Tibial artery (tissue), 4 donors: ENCODE results near the gene GEMIN5.

ENCODE experiments used
- DNase-seq, 2 donors: peaks; one replicate each; pipeline ENCODE4 v3.0.0-alpha.2; 2019
- H3K27ac ChIP-seq, 2 donors: fragments of 200-600 bp; sonication (generic) in 1 of 2; 1 replicate in 1 of 2; 2 replicates in 1 of 2; pipeline ENCODE4 v1.5.1; 2018 to 2019; ENCODE audit warnings: mild to moderate bottlenecking in 1 of 2
- H3K27me3 ChIP-seq, 2 donors: fragments of 200-600 bp; sonication (generic) in 1 of 2; one replicate each; pipeline versions ENCODE4 v1.5.1 to v1.6.0; 2016 to 2019
- H3K36me3 ChIP-seq, 3 donors: fragments of 200-600 bp; sonication (generic) in 2 of 3; one replicate each; pipeline ENCODE4 v1.5.1; 2016 to 2019; ENCODE audit warnings: mild to moderate bottlenecking in 2 of 3
- H3K4me1 ChIP-seq, 4 donors: fragments of 200-600 bp; sonication (generic) in 2 of 4; 1 replicate in 3 of 4; 2 replicates in 1 of 4; pipeline ENCODE4 v1.5.1; 2016 to 2019
- H3K4me3 ChIP-seq, 2 donors: fragments of 200-600 bp; sonication (generic) in 1 of 2; 1 replicate in 1 of 2; 2 replicates in 1 of 2; pipeline ENCODE4 v1.5.1; 2018 to 2019; ENCODE audit warnings: mild to moderate bottlenecking in 2 of 2
- H3K9me3 ChIP-seq, 3 donors: fragments of 200-600 bp; sonication (generic) in 1 of 3; one replicate each; pipeline ENCODE4 v1.5.1; 2016 to 2019
- CTCF ChIP-seq, 2 experiments: fragments of 200-600 bp in 1 of 2; fragments of 450-650 bp in 1 of 2; IDR thresholded peaks; one replicate each; pipeline ENCODE4 v1.5.1; 2017 to 2019; ENCODE audit warnings: antibody characterized with exemption in 2 of 2, mild to moderate bottlenecking in 1 of 2, moderate library complexity in 1 of 2
- intact Hi-C: fragments of 100-400 bp; cut with DNase I; formaldehyde crosslinking; loops from one replicate; pipeline ENCODE4 v1.15.0; 2023; ENCODE audit warnings: low total_unique reads

Gene GEMIN5

GRCh38 chr5:154966874-154967273, 28.9 kb upstream of the GEMIN5 start:
- H3K27me3 ChIP-seq, result no peaks in the 10 kb centered on the region
- TF ChIP-seq CTCF (IDR thresholded peaks at IDR 0.05), result no peak
- no peaks in the 10 kb centered on the region for H3K9me3 ChIP-seq
- intact Hi-C loops, result no loop called here
- DNase-seq, result no peak
- no peak overlapping the region for H3K27ac ChIP-seq
- peaks cover 10 to 55% (median 32%) of the 10 kb centered on the region in 3 donors for H3K36me3 ChIP-seq
- no peak overlapping the region for H3K4me3 ChIP-seq
- no peaks in the 10 kb centered on the region for H3K4me1 ChIP-seq

DNA sequence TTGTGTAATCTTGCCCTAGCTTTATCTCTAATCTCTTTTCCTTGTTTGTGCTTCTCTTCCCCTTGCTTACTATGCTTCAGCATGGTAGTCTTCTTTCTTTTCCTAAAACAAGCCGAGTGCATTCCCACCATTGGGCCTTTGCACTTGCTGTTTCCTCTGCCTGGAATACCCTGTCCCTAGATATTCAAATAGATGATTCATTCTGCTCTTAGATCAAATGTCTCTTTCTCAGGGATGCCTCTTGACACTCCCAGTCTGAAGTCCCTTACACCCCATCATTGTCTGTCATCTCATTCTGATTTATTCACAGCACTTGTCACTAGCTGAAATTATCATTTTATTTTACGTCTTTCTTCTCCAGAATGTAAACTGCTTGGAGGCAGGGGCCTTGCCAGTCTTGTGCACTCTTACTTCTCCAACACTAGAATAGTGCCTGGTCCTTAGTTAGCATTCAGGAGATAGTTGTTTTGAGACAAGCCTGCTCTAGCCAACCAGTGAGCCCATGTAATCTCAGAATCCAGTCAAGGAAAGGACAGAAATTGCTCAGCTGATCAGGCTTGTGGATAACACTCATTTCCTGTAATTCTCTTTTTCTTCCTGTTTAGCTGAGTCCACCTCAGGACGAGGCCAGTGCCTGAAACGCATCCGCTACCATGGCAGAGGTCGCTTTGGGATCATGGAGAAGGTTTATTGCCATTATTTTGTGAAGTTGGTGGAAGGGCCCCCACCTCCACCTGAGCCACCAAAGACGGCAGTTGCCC, 28.2 kb upstream of the GEMIN5 start:
- Histone ChIP-seq H3K9me3 (no peaks in the 10 kb centered on the region), H3K4me3 (no peak overlapping the region), H3K4me1 (no peaks in the 10 kb centered on the region), H3K27me3 (no peaks in the 10 kb centered on the region), H3K27ac (no peak overlapping the region), H3K36me3 (peaks cover 16 to 62% (median 36%) of the 10 kb centered on the region in 3 donors)
- no peak for DNase-seq
- intact Hi-C loops, result no loop called here
- TF ChIP-seq CTCF (IDR thresholded peaks at IDR 0.05), result no peak

DNA sequence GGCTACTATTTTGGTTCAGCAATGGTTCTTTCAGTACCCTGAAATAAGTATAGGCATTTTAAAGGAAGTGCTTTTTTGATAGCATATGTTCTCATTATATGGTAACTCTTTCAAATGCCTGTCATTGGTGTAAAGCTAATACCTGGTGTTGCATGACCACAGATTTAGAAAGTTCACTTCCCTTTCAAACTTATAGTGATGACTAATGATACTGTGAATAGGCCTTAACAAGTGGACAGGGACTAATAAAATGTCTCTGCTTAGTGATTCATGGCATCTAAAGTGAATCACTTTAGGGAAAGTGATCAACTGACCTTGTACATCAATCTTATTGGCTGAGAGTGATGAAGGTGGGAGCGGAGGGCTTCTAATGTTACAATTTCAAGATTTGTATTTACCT, 24.5 kb upstream of the GEMIN5 start:
- intact Hi-C loops, result no loop called here
- Histone ChIP-seq H3K9me3 (no peaks in the 10 kb centered on the region), H3K4me1 (no peaks in the 10 kb centered on the region), H3K4me3 (no peak overlapping the region), H3K27ac (no peak overlapping the region), H3K36me3 (peaks cover 47 to 74% (median 53%) of the 10 kb centered on the region in 3 donors), H3K27me3 (no peaks in the 10 kb centered on the region)
- no peak for DNase-seq
- TF ChIP-seq CTCF (IDR thresholded peaks at IDR 0.05), result no peak

DNA sequence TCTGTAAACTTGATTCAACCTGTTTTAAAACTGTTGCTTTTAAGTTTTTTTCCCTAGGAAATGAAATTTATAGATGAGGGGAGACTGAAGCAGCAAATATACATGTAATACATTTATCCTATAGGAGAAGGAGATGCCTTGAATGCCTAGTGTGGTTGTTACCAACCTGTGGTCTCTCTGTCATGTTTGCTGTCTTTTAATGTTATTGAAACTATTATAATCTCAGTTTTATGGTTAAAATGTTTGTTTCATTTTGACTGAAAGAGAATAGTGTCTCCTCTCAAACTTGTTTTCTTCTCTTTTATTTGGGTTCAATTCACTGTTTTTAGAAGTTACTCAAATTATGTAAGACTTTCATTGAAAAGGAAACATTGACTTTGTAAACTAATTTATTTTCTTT, 18.7 kb upstream of the GEMIN5 start:
- peaks cover 38 to 40% (median 39%) of the 10 kb centered on the region in 3 donors for H3K36me3 ChIP-seq
- intact Hi-C loops, result no loop called here
- no peaks in the 10 kb centered on the region for H3K9me3 ChIP-seq
- H3K4me3 ChIP-seq, result no peak overlapping the region
- DNase-seq, result no peak
- no peaks in the 10 kb centered on the region for H3K4me1 ChIP-seq
- H3K27ac ChIP-seq, result no peak overlapping the region
- TF ChIP-seq CTCF (IDR thresholded peaks at IDR 0.05), result no peak
- no peaks in the 10 kb centered on the region for H3K27me3 ChIP-seq

DNA sequence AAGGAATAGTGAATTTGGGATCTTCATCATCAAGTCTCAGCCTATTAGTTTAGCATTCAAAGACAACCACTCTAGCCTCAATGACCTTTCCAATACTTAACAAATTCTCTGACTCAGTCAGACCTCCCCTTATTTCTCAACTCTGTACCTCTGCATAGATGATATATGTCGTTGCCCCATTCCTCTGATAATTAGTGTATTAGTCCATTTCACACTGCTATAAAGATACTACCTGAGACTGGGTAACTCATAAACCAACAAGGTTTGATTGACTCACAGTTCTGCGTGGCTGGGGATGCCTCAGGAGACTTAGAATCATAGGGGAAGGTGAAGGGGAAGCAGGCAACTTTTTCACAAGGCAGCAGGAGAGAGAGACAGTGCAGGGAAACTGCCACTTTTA, 11.8 kb upstream of the GEMIN5 start:
- DNase-seq, result no peak
- no peak for TF ChIP-seq CTCF (IDR thresholded peaks at IDR 0.05)
- H3K9me3 ChIP-seq, result no peaks in the 10 kb centered on the region
- H3K27me3 ChIP-seq, result no peaks in the 10 kb centered on the region
- peaks cover 0 to 6% (median 0%) of the 10 kb centered on the region in 4 donors for H3K4me1 ChIP-seq
- H3K36me3 ChIP-seq, result no peaks in the 10 kb centered on the region
- H3K4me3 ChIP-seq, result no peak overlapping the region
- intact Hi-C loops, result no loop called here
- no peak overlapping the region for H3K27ac ChIP-seq
